ENCODE measurements around the gene POLN.

The POLN gene

DNA sequence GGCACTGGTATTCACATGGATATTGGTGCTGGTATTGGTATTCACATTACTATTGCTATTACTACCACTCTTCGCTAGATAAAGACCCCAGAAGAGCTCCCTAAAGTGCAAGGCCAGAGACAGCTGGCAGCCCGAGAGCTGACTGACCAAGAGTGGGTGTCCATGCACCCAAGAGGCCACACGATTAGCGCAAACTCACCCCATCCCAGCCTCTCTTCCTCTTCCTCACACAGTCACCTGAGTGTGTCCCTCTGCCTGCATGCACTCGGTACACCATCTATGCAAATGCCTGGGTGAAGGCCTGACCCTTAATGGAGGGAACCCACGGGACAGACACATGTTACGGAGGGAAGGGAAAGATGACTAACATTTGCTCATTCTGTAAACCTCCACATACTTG lies 86.7 kb downstream of the POLN start:
- DNase-seq, result no peak

DNA sequence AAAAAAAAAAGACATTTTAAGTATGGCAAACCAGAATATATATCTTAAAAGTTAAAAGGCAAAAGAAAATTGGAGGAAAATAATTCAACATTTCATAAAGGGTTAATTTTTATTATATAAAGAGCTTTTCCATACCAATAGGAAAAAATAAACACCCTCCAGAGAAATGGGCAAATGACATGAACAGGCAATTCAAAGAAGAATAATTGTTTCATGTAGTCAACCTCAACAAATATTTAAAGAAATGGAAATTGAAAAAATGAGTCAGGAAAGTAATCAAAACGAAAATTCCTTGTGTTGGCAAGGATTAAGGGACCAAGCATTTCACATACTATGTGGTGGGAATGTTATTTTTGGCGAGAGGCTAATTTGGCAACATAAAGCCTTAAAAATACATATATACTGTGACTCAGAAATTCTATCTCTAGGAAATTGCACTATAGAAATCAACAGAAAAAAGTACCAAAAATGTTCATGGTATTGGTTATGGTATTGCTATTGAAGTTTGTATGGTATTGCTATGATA lies 87.6 kb downstream of the POLN start:
- DNase-seq, result no peak

DNA sequence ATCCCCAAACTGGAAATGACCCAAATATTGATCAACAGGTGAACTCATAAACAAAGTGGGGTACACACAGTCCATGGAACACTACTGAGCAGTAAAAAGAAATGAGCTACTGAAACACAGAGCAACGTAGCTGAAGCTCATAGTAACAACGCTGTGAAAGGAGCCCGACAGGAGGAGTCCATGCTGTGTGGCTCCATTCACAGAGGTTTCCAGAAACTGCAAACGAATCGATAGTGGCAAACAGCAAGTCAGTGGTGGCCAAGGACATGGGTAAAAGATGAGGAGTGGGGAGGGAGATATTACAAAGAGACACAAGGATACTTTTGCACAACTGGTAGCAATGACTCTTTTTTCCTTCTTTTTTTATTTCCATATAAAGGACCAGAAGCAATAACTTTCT lies 90.4 kb downstream of the POLN start:
- DNase-seq, result no peak

DNA sequence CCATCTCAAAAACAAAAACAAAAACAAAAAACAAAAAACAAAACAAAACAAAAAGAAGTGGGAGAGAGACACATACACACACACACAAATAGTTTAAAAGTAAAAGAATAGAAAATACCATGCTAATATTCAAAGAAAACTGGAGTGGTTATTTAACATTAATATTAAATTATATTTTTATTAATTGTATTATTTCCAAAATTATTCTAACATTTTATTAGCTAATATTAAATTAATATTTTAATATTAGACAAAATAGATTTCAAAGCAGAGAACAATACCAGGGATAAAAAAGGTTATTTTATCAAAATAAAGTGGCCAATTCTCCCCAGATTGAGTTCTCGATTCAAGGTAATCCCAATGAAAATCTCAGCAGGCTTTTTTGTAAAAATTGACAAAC lies 91.8 kb downstream of the POLN start:
- no peak for DNase-seq

DNA sequence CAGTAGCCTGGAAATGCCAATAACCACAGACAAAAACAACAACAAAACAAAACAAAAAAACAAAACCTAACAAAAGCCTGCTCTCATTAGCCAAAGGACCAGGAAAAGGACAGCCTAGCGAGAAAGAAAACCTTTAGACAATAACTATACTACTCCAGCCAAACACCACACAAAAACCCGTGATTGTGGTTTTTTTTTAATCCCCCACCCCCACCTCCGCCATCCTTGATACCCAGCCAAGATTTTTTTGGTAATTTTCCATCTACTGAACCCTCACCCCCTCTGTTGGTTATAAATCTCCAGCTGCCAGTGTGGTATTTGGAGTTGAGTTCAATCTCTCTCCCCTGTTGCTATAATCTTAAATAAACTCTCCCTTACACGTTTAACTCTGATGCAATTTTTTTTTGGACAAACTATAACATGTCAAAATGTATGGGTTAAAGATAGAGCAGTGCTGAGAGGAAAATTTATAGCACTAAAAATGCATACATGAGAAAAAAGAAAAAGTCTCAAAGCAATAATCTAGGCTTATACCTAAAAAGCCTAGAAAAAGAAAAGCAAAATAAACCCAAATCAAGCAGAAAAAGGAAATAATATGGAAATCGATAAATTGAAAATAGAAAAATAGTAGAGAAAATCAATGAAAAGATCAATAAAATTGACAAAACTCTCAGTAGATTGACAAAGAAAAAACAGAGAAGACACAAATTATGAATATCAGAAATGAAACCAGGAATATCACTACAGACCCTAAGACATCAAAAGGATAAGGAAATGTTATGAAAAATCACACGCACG lies 99.1 kb downstream of the POLN start:
- DNase-seq, result no peak

DNA sequence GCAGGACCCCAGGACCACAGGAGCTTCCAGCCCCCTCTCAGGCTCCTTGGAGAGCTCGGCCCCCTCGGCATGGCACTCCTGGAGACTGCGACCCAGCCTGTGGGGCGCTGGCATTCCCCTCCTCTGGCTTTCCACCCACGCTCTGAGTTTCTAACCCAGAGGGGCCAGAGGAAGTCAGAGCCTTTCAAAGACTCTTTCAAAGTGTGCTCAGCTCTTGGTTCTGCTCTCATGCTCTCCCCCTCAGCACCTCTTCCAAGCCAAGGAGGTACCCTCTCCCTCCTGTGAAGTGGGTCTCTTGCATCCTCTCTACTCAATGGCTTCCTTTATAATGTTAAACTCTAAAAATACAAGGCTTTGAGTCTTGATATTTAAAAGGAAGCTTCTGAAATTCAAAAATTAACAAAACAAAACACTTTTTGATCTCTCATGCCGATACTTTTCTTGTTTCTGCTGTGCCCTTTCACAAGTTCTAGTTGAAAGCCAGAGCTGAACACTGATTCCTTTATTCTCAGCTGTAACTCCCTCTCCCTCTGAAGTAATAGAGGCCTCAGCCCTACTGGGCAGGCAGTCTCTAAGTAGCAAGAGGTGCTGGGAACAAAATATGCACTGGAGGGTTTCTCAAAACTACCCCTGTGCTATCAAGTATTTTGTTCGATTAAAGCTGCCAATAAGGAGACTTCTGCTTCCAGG lies 100.0 kb downstream of the POLN start:
- DNase-seq, result no peak

DNA sequence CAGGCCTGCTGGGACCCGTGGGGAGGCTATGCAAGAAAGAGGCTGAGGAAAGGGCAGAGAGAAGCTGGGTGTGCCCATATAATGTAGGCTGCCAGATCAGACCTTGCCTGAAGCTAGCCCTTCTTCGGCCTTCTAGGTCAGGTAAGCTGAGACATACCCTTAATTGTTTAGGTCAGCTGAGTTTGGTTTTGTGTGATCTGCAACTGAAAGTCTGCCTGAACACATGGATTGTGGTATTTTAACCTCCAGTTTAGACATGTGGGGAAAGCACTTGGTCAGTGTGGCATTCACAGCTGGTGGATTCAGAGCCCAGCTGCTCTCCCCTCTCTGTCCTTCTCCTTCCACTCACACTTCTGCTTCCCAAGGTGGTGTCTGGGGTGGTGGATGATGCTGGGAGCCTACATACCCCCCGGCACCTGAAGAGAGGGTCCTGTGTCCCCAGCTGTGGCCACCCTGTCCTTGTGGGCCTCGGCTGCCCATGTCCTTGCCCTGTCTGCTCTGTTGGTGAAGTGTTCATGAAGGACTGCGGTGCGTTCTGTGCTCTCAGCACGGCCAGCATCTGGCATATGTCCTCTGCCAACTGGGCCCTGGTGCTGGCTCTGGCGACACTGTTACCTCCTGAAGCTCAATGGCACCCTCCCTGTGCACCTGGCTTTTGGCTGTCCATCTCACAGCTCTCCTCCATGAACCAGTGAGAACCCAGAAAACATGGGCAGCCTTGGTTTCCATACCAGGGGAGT lies 100.7 kb downstream of the POLN start:
- no peak for DNase-seq

DNA sequence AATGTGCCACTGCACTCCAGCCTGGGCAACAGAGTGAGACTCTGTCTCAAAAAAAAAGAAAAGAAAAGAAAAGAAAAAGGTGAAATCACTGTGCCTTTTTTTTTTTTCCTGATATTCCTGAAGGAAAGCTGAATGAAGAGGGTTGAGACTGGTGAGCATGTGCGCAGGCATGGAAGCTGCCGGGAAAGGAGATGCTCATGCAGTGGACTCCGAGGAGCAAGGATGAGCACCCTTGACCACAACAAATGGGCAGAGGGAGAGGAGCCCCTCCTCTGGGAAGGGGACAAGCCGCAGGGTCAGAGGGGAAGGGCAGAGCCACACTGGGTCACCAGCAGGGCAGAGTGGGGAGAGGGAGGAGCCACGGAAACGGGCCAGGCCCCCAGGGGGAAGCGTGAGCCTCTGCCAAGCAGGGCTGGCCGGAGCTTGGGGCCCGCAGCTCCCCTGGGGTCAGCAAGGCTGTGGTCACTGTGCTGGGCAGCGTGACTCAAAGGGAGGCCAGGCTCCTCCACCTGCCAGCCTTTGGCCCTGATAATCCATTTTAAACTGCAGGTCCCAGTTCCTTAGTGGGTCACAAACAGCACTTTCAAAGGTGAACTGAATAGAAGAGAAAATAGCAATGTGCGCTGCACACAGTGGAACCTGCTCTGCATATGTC lies 102.9 kb downstream of the POLN start:
- DNase-seq, result no peak

DNA sequence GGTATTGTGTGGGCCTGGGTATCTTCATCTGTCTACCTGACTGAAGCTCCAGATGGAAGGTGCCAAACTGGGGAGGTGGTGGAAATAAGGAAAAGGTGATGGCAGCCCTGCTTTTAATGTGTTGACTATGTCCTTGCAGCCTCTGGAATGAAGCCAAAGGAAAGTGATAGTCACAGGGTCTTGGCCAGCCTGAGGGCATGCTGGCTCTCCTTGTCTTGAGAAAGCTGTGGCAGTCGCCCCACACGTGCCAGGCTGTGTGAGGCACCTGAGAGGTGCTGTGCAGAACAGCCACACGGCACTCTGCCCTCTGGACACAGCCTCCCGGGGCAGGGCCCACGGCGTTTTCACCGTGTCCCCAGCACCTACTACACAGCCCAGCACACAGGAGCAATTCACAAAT lies 105.2 kb downstream of the POLN start:
- DNase-seq, result no peak

GRCh38 chr4:2135083-2135482 lies 106.8 kb downstream of the POLN start:
- peak; percentile 15 for DNase-seq

DNA sequence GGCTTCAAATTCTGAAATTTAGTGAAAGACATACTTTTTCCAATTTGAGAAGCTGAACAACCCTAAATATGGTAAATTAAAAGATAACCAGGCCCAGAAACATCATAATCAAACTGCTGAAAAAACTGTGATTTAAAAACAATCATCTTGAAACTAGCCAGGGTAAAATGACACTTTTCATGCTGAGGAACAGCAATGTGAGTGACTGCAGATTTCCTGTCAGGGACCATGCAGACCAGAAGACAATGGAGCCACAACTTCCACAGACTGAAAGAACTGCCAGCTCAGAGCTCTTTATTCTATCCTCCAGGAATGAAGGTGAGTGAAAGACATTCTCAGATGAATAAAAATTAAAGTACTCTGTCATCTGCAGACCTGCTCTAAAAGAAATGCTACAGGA lies 109.5 kb downstream of the POLN start:
- DNase-seq, result no peak

DNA sequence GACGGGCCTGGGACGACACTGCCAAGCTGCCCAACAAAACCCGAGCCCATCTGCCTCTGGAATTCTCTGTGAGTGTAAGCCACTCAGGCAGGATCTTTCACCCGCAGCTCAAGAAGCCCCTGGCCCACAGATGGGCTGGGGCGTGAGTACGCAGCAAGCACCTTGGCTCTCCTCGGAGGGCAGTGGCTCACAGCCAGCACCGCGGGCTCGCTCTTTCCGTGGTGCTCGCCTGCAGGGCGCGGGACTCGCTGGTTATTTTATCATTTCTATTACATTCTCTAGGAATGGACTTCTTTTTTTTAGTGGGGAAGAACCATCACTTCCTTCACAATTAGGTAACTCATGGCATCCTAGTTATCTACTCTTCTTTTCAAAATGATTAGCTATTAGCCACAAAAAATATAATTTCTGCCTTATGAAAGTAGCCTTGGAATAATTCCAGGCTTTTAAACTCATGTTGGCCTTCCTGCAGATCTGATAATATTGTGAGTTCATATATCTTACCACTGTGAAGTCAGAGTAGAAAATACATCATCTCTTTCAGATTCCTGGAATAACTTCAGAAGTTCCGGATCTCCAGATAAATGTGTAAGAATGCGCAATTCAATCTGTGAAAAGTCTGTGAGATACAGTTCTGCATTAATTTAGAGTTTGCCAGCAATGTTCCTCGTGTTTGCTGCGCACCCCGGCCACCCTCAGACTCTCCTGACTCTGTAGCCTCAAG lies 114.2 kb downstream of the POLN start:
- no peak for DNase-seq

GRCh38 chr4:2126309-2127043 lies 115.4 kb downstream of the POLN start:
- no peak for DNase-seq

DNA sequence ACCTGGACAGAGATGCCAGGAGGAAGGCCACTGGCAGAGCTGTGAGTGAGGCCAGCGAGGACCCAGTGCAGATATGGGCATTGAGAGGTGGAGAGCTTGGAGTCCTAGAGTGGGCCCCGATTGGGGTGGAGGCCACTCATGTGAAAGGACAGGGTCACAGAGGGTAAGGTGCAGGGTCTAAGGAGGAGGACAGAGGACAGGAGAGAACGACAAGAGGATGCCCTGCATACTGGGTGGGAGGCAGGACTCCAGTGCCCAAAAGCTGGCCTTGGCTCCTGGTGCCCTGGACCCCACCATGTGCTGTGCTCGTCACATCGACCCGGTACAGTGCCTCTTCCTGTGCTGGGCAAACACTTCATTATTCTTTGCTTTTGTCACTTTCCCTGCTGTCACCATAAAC lies 116.1 kb downstream of the POLN start:
- no peak for DNase-seq

- no peak for DNase-seq
These were observed 116.9 kb downstream of the POLN start for GRCh38 chr4:2125023-2125422.

- no peak for DNase-seq
These were observed 125.1 kb downstream of the POLN start for GRCh38 chr4:2116687-2117400.

DNA sequence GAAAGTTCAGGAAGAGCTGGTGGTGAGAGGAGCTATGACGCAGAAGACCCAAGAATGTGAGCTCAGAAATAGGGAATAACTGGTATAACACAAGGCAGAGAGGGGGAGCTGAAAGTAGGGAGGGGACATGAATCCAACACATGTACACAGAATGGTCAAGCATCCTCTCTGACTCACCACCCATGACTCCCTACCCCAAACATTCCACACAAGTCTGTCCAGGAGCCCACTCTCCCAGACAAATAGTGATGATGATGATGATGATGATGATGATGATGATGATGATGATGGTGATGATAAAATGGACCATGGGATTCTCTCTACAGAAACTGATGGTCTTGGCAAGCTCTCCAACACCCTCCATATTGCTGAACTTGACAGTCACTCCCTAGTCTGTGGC lies 136.4 kb downstream of the POLN start:
- no peak for DNase-seq

GRCh38 chr4:2104556-2105345 lies 137.2 kb downstream of the POLN start:
- DNase-seq, result no peak

- no peak for DNase-seq
These were observed 137.9 kb downstream of the POLN start for GRCh38 chr4:2103843-2104547.
